ENCODE data around the gene SYT6.

Gene SYT6

GRCh38 chr1:114153261-114154145 lies at the start of gene SYT6:
Gene SYT6 (minus strand): TSS chr1:114153869. CDS start chr1:114153772, 97 bp downstream.
- no peak for DNase-seq

- no peak for DNase-seq
These were observed 47.8 kb upstream of the SYT6 start for GRCh38 chr1:114201486-114201885.

- no peak for DNase-seq
These were observed 45.4 kb upstream of the SYT6 start for GRCh38 chr1:114199017-114199594.

GRCh38 chr1:114196992-114197907 lies 43.6 kb upstream of the SYT6 start:
- no peak for DNase-seq

- DNase-seq = no peak
These were observed 42.1 kb upstream of the SYT6 start for GRCh38 chr1:114195819-114196218.

GRCh38 chr1:114192328-114192727 lies 38.7 kb upstream of the SYT6 start:
- DNase-seq = no peak

DNA sequence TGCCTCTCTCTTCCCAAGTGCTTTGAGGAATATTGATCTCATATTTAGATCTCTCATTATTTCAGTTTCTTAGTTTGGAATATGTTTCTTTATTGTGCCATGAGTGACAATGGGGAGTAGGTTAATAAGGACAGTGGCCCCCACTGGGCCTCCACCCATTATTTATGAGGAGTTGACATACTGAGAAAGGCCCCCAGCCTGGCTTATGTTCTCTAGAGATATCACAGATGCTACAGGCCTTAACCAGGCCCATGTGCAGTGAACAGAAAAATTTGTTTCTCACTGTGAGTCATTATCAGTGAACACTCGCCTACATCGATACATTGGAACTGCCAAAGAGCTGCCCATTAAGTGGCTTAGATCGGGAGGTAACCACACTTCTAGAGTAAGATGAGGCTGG lies 35.7 kb upstream of the SYT6 start:
- DNase-seq = no peak

DNA sequence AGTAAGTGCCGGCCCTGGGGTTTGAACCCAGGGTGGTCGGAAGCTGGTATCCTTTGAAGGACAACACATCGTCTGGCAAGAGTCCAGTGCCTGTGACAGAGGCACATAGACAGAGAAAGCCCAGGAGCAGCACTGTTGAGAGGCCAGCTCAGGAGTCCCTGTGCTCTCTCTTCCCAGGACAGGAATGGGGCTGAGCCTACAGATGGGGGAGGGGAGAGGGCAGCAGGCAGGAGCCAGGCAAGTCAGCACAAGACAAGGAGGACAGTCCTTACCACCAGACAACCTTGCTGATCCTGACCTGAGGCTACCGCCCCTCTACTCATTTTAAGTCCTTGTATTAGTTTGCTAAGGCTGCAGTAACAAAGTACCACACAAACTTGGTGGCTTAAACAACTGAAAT lies 27.7 kb upstream of the SYT6 start:
- DNase-seq = no peak

DNA sequence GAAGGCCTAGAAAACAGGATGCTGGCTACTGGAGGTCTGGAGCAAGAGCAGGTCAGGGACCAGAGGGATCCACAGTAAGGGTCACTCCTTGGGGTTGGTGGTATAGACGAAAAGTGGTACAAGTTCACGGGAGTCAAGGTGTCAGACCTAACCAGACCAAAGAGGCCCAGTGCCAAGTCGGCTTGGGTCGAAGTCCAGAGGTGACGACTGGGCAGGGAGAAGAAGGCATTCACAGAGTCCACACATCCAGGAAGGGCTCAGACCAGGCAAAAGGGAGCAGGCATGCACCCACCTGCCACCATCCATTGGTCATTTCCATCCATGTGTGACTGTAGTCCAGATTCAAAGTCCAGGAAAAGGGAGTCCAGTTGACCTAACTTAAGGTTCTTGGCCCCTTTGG lies 27.1 kb upstream of the SYT6 start:
- no peak for DNase-seq

- no peak for DNase-seq
These were observed 25.3 kb upstream of the SYT6 start for GRCh38 chr1:114178936-114179335.

DNA sequence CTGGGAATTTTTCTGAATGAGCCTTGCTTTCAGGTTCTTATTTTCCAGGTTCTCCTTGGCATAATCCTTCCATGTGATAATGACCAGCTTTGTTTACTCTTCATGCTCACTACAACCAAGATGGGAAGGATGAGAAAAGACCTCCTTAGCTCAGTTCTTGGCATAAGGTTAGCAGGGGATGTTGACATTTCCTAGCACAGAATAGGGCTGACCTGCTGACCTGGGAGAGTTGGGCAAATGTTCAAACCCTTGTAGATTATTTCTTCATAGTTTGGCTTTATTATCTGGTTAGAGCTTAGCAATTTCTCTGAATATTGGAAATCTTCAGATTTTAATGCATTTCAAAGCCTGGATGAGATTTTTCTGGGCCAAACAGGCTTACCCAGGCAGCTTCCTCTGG lies 23.6 kb upstream of the SYT6 start:
- DNase-seq = no peak

DNA sequence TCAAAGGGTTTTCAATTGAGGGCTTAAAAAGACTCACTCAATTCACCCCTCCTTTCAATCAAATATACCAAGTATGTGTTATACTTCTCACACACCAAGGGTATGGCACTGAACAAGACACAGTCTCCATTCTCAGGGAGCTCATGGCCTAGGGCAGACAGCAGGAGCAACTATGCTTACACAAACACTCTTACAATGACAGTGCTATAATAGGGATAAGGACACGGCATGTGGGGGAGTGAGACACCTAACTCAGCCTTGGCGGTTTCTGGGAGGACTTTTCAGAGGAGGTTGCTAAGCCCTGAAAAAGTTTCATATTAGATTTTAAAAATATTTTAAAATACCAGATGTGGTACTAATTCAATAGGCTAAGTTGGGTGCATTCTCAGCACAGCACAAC lies 22.7 kb upstream of the SYT6 start:
- DNase-seq = no peak

DNA sequence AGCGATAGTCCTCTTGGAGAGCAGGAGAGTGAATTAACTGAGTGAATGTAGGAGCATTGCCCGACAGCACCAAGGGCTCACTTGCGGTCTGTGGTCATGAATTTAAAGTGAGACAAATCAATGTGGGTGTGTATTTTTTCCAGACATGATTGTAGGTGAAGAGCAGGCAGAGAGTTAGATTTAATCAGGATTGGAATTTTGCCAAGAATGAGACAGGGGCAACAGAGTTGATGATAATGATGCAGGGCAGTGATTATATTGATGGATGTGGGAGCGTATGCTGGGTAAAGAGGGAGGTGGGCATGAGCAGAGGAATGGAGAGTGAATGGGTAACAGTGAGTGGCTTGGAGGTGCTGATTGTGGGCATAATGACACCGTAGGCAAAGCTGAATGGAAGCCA lies 20.0 kb upstream of the SYT6 start:
- DNase-seq = no peak

- no peak for DNase-seq
These were observed 15.8 kb upstream of the SYT6 start for GRCh38 chr1:114169509-114169908.

GRCh38 chr1:114167226-114167625 lies 13.6 kb upstream of the SYT6 start:
- no peak for DNase-seq

DNA sequence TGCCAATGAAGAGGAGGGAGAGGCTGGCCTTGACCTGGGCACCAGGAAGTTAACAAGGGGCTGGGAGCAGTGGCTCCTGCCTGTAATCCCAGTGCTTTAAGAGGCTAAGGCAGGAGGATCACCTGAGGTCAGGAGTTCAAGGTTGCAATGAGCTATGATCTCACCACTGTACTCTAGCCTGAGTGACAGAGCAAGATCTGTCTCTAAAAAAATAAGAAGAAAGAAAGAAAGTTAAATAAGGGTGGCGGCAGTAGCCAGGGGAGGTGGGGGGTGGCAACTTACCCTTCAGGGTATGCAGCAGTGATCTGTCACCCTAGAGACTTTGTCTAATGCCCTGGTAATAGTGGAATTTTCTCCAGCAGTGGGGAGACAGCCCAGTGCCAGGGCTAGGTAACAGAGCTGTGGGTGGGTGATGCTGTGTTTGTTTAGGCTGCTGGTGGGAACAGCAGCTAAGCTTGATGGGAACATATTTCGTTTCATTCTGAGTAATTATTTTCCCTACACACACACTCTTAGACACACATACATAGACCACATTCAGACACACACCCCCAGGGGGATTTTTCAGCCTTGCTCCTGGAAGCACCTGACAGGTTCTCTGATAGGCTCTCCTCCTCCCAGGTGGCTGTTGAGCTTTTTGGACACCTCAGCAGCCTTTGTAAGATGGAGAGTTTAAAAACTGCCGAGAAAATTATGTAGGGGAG lies 11.3 kb upstream of the SYT6 start:
- DNase-seq = no peak

- DNase-seq = no peak
These were observed 6.3 kb upstream of the SYT6 start for GRCh38 chr1:114159941-114160340.

DNA sequence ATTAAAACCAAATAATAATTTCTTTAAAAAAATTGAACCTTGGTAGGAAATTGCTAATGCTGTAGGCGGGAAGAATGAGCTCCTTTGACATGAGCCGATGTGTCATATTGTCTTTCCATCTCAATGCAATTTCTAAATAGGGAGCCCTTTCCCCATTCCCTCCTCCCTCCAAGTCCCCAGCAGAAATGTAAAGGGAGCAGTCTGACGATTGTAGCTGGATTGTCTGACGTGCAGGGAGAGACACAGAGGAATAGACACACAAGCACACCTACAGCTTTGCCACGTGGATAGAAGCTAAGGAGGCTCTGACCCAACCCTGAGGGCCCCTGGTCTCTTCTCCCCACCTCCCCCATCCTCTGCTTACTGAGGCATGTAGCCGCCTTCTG lies 3.6 kb upstream of the SYT6 start:
- DNase-seq = no peak

- DNase-seq = no peak
These were observed 3.0 kb upstream of the SYT6 start for GRCh38 chr1:114156538-114157274.

- DNase-seq = no peak
These were observed 2.0 kb upstream of the SYT6 start for GRCh38 chr1:114155706-114156105.

DNA sequence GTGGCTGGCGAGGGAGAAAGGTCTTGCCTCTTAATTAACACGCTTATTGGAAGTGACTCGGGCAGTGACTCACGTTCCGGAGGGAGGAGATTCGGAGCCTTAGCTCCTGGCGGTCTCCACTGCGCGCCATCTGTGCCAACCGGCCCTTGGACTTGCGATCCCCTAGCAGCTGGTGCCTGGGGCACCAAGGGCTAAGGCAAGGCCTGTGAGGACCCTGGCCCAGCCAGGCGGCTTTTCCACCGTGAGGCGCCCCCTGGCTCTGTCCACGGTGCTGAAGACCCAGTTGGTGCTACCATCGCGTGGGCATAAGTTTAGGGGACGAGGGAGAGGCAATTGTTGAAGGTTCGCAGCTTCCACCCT lies 1.3 kb upstream of the SYT6 start:
- DNase-seq = no peak

Measured in activated CD4-positive, alpha-beta T cell treated with anti-CD3 and anti-CD28 coated beads for 1 hour (primary cell).